Measurements from ENCODE around the gene DCPS.
A peak's percentile ranks its signal among the peaks of the same experiment; 100 is the strongest.
"Not testable (repeated sequence)": the region's sequence is repeated elsewhere in the genome, so short reads cannot be mapped to it uniquely, and the experiment has no call there.

DCPS gene, protein sequence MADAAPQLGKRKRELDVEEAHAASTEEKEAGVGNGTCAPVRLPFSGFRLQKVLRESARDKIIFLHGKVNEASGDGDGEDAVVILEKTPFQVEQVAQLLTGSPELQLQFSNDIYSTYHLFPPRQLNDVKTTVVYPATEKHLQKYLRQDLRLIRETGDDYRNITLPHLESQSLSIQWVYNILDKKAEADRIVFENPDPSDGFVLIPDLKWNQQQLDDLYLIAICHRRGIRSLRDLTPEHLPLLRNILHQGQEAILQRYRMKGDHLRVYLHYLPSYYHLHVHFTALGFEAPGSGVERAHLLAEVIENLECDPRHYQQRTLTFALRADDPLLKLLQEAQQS

DNA sequence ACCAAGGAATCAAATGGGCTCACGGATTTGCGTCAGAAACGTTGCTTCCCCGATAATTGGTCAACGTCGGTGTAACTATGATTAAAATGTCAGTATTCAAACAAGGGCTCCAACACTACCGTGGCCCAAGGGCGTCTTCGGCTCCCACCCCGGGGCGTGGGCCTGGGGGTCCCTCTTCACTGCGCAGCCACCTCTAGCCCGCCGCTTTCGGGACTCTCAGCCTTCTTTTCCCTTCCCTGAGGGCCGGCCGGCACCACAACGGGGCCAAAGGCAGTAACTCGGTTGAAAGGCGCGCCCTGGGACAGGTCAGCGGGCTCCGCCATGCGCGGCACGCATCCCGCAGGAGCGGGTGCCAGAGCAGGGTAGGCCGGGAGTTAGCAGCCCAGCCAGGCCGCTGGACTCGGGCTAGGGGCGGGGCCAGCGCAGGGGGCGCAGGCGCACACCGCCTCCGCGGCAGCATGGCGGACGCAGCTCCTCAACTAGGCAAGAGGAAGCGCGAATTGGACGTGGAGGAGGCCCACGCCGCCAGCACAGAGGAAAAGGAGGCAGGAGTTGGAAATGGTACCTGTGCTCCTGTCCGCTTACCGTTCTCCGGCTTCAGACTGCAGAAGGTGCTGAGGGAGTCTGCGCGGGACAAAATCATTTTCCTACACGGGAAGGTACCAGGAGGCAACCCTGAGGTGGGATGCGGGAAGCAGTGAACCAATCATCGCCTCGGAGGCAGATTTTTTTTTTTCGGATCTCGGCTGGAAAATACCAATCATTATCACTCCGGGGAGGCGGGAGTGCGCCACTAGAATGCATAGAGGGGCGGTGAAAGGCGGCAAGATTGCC, at the start of gene DCPS:
Gene DCPS, plus strand, starts transcription at position 438 of the 834 bp plus-strand sequence. Its CDS starts 21 bp downstream, at position 459.
- DNase-seq (ENCODE audit: low read depth), result peak; percentile 92

DNA sequence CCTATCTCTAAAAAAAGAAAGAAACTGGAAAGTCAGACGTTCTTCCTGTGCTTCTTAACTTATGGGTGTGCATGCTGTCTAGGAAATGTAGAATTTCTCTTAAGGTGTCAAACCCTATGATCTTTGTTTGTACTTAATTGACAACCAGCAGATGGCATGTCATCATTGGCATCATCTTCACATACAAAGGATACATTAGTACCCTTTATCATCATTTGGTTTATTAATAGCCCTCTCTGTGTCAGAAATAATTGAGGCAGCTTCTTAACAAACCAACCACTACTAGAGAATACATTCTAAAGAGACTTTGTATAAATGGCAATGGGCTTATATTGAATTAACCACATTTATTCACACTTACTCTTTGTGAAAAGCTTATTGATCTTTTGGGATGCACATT, 49.0 kb upstream of the DCPS start:
- no peak for DNase-seq (ENCODE audit: low read depth)

DNA sequence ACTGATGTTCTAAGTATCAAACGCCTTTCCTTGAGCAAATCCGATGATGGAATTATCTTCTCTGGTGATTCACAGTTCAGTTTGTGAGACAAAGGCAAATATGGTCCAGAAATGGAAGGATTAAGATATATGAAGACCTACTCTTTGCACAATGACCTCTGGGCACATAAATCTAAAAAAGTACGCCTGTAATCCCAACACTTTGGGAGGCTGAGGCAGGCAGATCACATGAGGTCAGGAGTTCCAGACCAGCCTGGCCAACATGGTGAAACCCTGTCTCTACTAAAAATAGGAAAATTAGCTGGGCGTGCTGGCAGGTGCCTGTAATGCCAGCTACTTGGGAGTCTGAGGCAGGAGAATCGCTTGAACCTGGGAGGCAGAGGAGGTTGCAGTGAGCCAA, 48.4 kb upstream of the DCPS start:
- not testable (repeated sequence) for DNase-seq (ENCODE audit: low read depth)

DNA sequence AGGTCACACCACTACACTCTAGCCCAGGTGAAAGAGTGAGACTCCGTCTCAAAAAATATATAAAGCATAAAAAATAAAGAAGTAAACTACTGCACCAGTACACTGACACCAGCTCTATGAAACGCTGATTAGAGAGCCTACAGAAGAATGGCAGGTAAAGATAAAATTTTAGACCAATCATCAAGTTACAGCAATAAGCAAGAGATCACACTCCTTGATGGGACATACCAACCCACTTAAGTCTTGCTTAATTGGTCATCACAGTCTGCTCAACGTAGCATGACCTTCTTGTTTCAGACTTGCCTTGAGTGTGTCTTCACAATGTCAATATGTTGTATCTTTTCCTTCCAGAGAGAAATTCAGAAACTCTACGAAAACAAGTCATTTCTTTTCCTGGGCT, 47.6 kb upstream of the DCPS start:
- no peak for DNase-seq (ENCODE audit: low read depth)

DNA sequence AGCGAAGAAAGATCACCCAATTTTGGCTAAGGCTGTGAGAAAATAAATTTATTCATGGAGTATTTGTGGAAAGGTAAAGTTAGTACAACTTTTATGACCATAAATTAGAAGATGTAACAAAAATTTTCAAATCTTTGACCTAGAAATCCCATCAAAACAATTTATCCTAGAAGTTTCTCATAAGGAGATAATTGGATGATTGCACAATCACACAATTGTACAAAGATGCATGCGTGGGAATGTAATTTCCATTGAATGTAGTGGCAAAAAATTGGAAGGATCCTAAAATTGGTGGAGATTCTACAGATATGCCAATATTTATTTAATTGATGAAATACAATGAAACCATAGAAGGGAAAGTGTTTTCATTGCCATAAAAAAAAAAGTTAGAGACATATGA, 46.7 kb upstream of the DCPS start:
- DNase-seq (ENCODE audit: low read depth), result no peak

DNA sequence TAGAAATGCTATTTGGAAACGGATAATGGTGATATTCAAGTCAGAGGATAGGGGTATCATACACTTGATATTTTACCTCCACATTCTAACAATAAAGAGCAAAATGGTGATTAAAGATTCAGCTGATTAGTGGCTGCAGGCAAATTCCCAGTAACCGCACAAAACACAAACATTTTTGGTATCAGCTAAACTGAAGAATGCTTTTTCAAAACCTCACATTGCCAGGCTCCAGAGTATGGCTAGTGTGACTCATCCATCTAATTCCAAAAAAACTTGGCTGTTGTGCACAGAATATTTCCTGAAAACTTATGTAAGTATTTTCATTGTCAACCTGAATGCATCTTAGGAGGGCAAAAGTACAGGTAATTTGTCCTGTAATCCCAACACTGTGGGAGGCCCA, 46.1 kb upstream of the DCPS start:
- peak; percentile 73 for DNase-seq (ENCODE audit: low read depth)

DNA sequence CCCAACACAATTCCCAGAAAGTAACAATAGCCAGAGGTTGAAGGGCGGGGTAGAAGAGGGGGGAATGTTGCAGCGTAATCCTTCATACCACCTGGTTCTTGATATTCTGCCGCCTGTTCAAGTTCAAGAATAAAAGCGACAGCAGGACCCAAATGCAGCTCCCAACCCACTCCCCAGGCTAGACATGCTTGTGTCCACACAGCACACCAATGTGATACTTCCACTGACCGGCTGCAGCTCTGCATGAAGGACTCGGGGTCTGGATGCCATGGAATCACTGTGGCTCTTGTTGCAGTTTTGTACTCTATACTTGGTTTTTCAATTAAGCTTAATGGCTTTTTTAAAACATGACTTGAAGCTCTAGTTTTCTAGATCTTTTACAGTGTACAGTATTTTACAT, 41.6 kb upstream of the DCPS start:
- DNase-seq (ENCODE audit: low read depth), result no peak

DNA sequence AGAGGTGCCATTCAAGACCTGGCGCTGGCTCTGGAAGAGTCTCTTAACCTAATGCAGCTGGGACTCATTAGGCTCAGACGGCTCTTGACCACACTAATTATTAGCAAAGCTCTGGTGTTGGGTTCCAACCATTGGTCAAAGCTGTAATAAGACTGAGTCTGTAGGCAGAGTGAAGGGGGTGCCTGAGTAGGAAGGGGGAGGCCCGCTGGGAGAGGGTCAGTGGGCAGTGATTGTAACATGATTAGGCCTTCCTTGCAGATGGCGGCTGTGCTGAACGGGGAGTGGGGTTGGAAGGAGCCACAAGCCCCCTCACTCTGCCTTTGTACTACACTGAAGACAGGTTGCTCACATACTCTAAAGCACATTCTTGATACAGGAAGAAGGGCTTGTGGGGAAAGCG, 40.4 kb upstream of the DCPS start:
- no peak for DNase-seq (ENCODE audit: low read depth)

DNA sequence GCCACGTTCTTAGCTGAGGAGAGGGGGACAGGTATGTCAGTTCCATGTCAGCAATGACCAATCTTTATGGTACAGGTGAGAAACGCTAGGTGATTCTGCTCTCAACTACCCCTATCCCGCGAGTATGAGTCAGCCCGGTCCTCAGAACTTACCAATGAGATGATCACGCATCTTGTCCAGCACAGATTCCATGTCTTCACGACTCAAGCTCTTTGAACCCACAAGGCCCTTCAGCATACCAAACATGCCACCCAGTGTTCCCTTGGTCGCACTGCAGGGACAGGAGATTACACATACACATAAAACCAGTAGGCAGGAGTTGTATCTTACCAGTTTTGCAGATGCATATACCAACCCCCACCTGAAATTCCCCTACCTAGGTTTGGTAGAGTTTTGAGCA, 38.0 kb upstream of the DCPS start:
- peak; percentile 13 for DNase-seq (ENCODE audit: low read depth)

DNA sequence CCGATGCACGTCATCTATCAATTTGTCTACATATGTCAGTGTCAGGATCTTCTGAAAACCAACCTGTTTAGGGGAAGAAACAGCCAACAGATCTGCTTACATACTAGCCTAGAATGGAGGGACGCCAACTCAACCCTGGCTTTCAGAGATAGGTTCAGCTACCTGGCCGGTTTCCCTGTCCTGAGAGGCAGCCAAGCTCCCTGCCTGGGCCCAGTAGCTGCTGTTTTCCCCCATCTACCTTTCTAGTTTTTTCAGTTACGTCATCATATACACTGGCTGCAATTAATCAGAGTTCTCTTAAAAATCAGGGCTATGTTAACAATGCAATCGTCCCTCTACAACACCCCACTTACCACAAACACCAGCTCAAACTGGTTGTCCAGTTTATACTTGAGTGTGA, 36.2 kb upstream of the DCPS start:
- DNase-seq (ENCODE audit: low read depth), result peak; percentile 16

DNA sequence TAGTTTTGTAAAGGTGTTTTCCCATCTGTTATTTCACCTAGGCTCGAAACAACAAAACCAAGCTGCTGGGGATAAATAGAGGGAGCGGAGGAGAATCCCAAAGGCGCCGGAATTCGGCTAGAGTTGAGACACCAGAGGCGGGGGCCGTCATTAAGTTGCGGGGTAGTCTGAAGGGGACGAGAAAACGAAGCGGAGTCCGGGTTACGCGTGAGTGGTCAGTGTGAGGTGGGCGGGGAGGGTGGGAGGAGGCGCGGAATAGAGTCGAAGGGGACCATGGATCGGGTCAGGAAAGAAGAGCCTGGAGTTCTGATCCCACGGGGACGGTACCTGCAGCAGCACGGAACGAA, 35.5 kb upstream of the DCPS start:
- no peak for DNase-seq (ENCODE audit: low read depth)

DNA sequence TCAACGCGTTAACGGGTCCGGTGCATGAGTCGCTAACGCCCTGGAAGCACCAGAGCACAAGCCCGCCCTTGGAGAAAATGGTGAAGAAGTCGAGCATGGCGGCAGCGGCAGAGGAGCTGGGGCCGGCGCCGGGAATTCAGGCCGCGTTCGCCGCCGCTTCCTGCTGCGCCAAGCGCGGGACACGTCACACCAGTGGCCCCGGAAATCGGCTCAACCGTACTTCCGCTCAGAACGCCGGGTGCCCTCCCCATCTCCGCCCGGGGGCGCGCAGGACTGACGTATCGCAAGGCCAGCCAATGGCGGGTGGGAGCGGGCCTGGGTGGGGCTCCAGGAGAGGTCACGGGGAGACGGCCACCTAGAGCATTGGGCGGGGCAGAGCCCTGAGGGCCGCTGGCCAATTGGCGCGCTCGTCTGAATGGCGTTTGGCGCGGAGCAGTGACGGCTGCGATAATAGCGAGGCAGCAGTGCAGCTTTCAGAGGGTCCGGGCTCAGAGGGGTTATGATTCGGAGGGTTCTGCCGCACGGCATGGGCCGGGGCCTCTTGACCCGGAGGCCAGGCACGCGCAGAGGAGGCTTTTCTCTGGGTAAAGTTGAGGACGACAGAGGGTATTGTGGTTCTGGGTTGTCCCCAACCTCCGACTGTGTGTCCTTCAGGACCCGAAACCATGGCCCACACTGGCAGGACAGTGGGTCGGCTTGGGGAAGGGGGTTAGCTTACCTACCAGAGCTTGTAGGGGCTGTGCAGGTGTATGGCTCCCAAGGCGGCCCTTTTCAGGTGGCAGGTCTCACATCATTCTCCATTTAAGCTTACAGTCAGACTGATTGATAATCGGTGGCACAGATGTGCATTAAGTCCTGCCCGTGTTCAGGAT, 34.9 kb upstream of the DCPS start, which contains the start of the genes FOXRED1 and SRPRA:
Gene FOXRED1, plus strand, starts transcription at position 447 of the 872 bp plus-strand sequence. Its CDS starts 53 bp downstream, at position 500.
Gene SRPRA, minus strand, starts transcription at position 188 of the 872 bp plus-strand sequence. Its CDS starts 91 bp downstream, at position 97.
- peak; percentile 99 for DNase-seq (ENCODE audit: low read depth)

DNA sequence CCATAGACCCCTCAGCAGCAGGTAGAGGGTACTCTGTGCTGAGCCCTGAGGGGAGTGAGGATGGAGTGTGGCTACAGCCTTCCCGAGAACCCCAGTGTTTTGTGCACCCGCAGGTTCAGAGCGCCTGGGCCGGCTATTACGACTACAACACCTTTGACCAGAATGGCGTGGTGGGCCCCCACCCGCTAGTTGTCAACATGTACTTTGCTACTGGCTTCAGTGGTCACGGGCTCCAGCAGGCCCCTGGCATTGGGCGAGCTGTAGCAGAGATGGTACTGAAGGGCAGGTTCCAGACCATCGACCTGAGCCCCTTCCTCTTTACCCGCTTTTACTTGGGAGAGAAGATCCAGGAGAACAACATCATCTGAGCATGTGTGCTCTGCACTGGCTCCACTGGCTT, 26.5 kb upstream of the DCPS start:
- no peak for DNase-seq (ENCODE audit: low read depth)

DNA sequence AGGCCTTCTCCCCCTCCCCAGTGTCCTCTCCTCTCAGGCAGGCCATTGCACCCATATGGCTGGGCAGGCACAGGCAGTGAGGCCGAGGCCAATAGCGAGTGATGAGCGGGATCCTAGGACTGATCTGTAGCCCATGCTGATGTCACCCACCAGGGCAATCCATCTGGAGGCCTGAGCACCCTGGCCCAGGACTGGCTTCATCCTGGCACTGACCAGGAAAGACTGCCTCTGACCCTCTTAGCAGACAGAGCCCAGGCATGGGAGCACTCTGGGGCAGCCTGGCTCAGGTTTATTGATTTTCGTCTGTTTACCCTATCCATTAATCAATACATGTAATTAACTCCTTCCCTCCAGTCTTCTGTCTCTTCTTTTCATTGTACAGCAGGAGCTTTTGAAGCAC, 26.1 kb upstream of the DCPS start:
- DNase-seq (ENCODE audit: low read depth), result no peak

DNA sequence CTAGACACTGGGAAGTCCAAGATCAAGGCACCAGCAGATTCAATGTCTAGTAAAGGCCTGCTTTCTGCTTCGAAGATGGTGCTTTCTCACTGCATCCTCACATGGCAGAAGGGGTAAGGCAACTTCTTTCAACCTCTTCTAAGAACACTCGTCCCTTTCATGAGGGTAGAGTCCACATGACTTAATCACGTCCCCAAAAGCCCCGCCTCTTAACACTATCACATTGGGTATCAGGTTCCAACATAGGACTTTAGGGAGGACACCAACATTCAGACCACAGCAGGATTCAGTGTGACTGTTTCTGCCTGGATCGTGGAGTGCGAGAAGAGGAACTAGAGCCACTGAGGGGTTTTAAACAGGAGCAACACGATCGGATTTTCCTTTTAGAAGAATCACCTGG, 24.7 kb upstream of the DCPS start:
- DNase-seq (ENCODE audit: low read depth), result no peak

DNA sequence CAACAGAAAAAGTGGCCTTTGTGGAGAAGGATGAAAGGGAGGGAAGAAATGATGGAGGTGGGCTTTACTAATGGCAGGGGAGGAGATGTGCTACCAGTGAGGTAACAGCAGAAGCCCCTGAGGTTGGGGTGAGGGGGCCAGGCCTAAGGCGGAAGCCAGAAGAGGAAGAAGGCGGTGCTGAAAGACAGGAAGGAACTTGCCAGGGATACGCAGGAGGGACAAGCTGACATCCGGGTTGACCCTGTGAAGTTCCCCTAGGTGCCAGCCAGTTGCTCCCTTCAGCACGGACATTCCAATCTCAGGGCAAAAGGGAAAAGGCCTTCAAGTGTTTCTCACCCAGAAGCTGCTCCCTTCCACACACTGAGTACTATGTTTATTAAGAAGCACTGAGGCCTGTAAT, 23.3 kb upstream of the DCPS start:
- DNase-seq (ENCODE audit: low read depth), result no peak

DNA sequence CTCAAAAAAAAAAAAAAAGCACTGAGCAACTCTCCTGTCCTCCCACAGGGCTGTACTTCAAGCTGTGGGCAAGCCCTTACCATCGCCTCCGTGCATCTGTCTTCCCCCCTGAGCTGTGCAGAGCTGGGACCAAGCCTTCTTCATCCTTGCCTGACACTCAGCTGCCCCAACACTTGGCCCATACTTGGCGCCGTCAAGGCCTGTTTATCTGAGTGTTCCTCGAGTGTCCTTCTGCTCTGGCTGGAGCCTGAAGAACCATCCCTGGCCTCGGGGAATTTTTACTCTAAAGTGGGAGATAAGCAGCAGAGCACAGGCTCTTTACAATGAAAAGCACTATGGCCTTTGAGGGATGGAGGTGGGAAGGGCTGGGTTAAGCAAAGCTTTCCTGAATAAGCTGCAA, 22.6 kb upstream of the DCPS start:
- DNase-seq (ENCODE audit: low read depth), result no peak

DNA sequence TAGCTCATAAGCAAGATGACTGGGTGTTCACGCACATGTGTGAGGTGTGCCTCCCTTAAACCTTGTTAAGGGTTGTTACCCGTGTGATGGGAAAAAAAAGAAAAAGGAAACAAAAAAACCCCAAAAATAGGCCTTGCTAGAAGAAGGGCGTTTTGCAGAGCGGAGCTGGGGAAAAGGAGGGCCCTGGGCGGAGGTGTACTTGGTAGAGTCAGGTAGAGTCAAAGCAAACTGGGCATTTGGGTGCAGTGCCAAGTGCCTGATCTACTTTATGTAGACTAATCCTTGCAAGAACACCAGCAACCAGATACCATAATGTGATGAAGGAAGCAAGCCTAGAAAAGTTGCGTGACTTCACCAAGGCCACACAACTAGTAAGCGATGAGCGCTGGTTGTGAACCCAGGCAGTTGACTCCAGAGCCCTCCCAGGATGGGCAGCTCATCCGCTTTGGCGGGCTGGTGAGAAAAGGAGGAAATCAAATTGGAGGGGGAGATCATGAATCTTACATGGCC, 22.1 kb upstream of the DCPS start:
- no peak for DNase-seq (ENCODE audit: low read depth)

DNA sequence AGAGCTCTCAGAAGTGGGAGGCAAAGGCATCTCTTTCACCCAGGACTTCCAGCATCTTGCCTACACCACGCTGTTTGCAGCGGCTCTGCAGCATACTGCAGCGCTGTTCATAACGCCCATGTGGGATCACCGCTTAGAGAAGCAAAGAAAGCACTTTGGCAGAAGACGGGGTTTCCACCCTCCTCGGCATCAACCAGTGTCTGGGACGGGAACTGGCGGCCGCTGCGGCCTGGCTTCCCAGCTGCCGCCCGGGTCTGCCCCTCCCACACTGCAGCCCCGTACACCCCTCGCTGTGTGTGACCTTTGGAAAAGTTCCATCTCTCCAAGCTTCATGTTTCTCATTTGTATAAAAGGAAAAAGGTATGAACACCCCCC, 21.5 kb upstream of the DCPS start:
- peak; percentile 59 for DNase-seq (ENCODE audit: low read depth)

DNA sequence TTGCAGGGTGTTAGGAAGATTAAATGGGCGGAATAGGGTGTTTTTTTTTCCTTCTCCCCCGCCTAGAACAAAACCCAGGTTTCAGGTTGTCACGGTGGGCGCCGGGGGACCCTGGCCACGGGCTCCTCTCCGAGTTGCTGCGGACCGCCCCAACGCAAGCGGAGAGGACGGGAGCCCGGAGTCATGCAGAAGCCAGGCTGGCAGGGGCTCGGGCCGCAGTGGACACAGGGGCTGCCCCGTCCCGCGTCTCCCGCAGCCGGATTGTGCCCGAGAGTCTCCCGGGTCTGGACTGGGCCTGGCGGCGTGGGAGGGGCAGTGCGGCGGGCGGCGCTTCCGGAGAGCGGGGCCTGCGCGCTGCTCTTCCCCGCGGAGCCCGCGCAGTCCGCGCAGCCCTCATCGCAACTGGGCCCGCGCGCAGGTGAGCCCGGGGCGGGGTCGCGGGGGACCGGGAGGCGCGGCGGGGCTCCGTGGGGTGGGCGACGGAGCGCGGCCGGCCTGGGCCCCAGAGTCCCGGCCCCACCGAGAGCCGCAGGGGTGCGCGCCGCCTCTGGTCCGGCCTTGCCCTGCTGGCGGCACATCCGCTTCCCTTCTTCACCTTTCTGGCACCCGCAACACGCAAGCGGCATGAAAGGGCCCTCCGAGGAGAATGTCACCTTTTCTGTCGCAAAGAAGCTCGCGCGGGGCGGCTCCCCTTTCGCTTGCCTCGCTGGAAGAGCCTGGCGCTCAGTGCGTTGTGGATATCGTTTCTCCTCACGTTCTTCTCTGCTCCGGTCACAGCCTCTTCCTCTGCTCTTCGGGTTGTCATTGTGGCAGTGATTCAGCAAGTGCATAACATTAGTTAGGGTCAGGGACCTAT, 20.9 kb upstream of the DCPS start, which contains the start of gene TIRAP:
Gene TIRAP, plus strand, starts transcription at position 358 of the 856 bp plus-strand sequence. CDS start 7,802 bp downstream, outside the sequence.
- peak; percentile 45 for DNase-seq (ENCODE audit: low read depth)

DNA sequence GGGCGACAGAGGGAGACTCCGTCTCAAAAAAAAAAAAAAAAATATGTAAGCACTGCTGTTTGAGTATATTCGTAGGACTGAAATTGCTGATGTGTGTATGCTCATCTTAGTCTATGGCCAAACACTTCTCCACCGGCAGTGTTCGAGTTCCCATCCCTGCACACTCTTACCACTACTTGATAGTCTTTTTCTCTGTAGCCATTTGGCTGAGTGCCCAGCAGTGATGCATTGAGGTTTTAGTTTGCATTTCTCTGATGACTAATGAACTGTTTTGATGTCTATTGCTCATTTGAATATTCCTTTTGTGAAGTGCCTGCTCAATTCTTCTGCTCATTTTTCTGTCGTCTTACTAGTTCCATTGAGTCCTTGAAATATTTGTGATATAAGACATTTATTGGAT, 19.0 kb upstream of the DCPS start:
- peak; percentile 95 for DNase-seq (ENCODE audit: low read depth)
